Endothelial cell of umbilical vein (primary cell): ENCODE measurements around the gene OR2F1. TPM values are rescaled to one million over a fixed set of nuclear protein-coding genes. Genes with fewer than 3 reads are reported as not detected.

Experiments
- BruUV-seq: library from RNA; stranded (reverse); fragments of 400-500 nt; replicated peaks from 2 replicates; lab custom pipeline; 2021; lab: Mats Ljungman, UMichigan
- CTCF ChIA-PET: fragments of 300-600, 350-600 bp; sonication (Branson Sonifier 250); formaldehyde crosslinking; loops from one replicate; lab custom pipeline; 2021; ENCODE audit warnings: antibody characterized with exemption, inconsistent platforms; lab: Charles Lee
- POLR2A ChIA-PET: fragments of 300-600, 350-600 bp; sonication (Branson Sonifier 250); formaldehyde crosslinking; loops from one replicate; lab custom pipeline; 2021; ENCODE audit warnings: antibody characterized with exemption, inconsistent platforms; lab: Charles Lee
- DNase-seq: peaks from one replicate; pipeline ENCODE4 v3.0.0-alpha.2; 2011; ENCODE audit warnings: low read depth, low spot score
- FAIRE-seq: peaks from 2 replicates; lab custom pipeline; 2011; peaks lifted over from hg19 to GRCh38; lab: Jason Lieb, UNC
- H2AFZ ChIP-seq: 2 replicates; pipeline ENCODE4 v1.6.0; 2012; ENCODE audit warnings: low read depth, low read length, control low read depth, inconsistent platforms
- H3K27ac ChIP-seq: 2 replicates; pipeline ENCODE4 v1.5.1; 2011; ENCODE audit warnings: low read depth, mild to moderate bottlenecking, control low read depth, low read length, moderate library complexity; ENCODE audit not compliant: insufficient read depth
- H3K27me3 ChIP-seq, 2 experiments: 2 replicates each; pipeline versions ENCODE4 v1.6.0 to v1.6.1; 2011; ENCODE audit warnings: low read length in 2 of 2, mixed read lengths in 1 of 2; ENCODE audit not compliant: control insufficient read depth in 2 of 2, insufficient read depth in 2 of 2
- H3K36me3 ChIP-seq, 2 experiments: 2 replicates in 1 of 2; 3 replicates in 1 of 2; pipeline ENCODE4 v1.5.1; 2011; ENCODE audit warnings: low read length in 2 of 2, mild to moderate bottlenecking in 1 of 2, moderate library complexity in 1 of 2; ENCODE audit not compliant: control insufficient read depth in 2 of 2, insufficient read depth in 2 of 2; ENCODE audit errors: extremely low read depth in 1 of 2
- H3K4me1 ChIP-seq: 3 replicates; pipeline ENCODE4 v1.5.1; 2011; ENCODE audit warnings: mild to moderate bottlenecking, low read length; ENCODE audit not compliant: control insufficient read depth, insufficient read depth; ENCODE audit errors: extremely low read depth
- H3K4me2 ChIP-seq: 2 replicates; pipeline ENCODE4 v1.6.1; 2011; ENCODE audit warnings: low read length, control low read depth, mixed read lengths; ENCODE audit not compliant: insufficient read depth
- H3K4me3 ChIP-seq, 3 experiments: fragments of 200-600 bp in 1 of 3; sonication (generic), shearing (Covaris generic) in 1 of 3; replicated peaks in 1 of 3; 2 replicates each; pipeline ENCODE4 v1.5.1; 2011 to 2016; ENCODE audit warnings: control low read depth in 3 of 3, low read length in 3 of 3, mild to moderate bottlenecking in 2 of 3, inconsistent platforms in 1 of 3, low read depth in 1 of 3, moderate library complexity in 1 of 3; ENCODE audit not compliant: insufficient read depth in 1 of 3
- H3K79me2 ChIP-seq: 2 replicates; pipeline ENCODE4 v1.6.0; 2012; ENCODE audit warnings: low read length, inconsistent platforms; ENCODE audit not compliant: control insufficient read depth, insufficient read depth
- H3K9ac ChIP-seq: replicated peaks from 2 replicates; pipeline ENCODE3; 2011; ENCODE audit warnings: low read length, control low read depth; ENCODE audit not compliant: insufficient read depth; ENCODE audit errors: extremely low read depth
- H3K9me1 ChIP-seq: replicated peaks from 3 replicates; pipeline ENCODE4 v1.6.0; 2011; ENCODE audit warnings: mild to moderate bottlenecking, low read length; ENCODE audit not compliant: control insufficient read depth, insufficient read depth; ENCODE audit errors: extremely low read depth
- H3K9me3 ChIP-seq: replicated peaks from 2 replicates; pipeline ENCODE4 v1.5.1; 2012; ENCODE audit warnings: low read length, inconsistent platforms; ENCODE audit not compliant: control insufficient read depth, insufficient read depth
- H4K20me1 ChIP-seq: replicated peaks from 2 replicates; pipeline ENCODE3; 2011; ENCODE audit warnings: mild to moderate bottlenecking, low read length; ENCODE audit not compliant: control insufficient read depth, insufficient read depth; ENCODE audit errors: extremely low read depth
- EZH2 ChIP-seq: IDR thresholded peaks from 2 replicates; pipeline ENCODE4 v1.6.1; 2012; ENCODE audit warnings: borderline replicate concordance, low read depth, mild to moderate bottlenecking, moderate library complexity, low read length, inconsistent platforms; ENCODE audit not compliant: severe bottlenecking
- FOS ChIP-seq: IDR thresholded peaks from 2 replicates; pipeline ENCODE4 v1.6.1; 2011; ENCODE audit warnings: mild to moderate bottlenecking, low read length, moderate library complexity, borderline replicate concordance; ENCODE audit not compliant: insufficient read depth
- GATA2 ChIP-seq: IDR thresholded peaks from 2 replicates; pipeline ENCODE4 v1.7.0; 2011; ENCODE audit warnings: low read depth, mild to moderate bottlenecking, moderate library complexity, mixed read lengths, low read length; ENCODE audit not compliant: insufficient read length, insufficient read depth
- JUN ChIP-seq: IDR thresholded peaks from 2 replicates; pipeline ENCODE4 v1.6.1; 2011; ENCODE audit warnings: borderline replicate concordance, low read depth; ENCODE audit not compliant: insufficient read length, insufficient read depth
- MAX ChIP-seq: IDR thresholded peaks from 2 replicates; pipeline ENCODE4 v1.6.1; 2011; ENCODE audit not compliant: insufficient read depth, insufficient read length
- MYC ChIP-seq: IDR thresholded peaks from one replicate; pipeline ENCODE4 v1.6.1; 2011; ENCODE audit warnings: mild to moderate bottlenecking, low read depth, low read length
- POLR2AphosphoS5 ChIP-seq: IDR thresholded peaks from 2 replicates; pipeline ENCODE4 v1.6.1; 2012; ENCODE audit warnings: low read depth, mild to moderate bottlenecking, control low read depth, low read length, moderate library complexity; ENCODE audit not compliant: insufficient read depth
- dilution Hi-C: fragments of 300-500 bp; cut with MboI; formaldehyde crosslinking; loops from one replicate; pipeline ENCODE4 v1.15.0; 2019; ENCODE audit warnings: low sequenced_read_pairs; ENCODE audit not compliant: extremely low pct_ligation_motif_present
- intact Hi-C: fragments of 100-400 bp; cut with micrococcal nuclease; formaldehyde crosslinking; loops from one replicate; pipeline ENCODE4 v1.10.0; 2022
- polyA plus RNA-seq, 4 experiments: library from polyadenylated mRNA; depleted of rRNA in 3 of 4; stranded (reverse) in 3 of 4; unstranded in 1 of 4; fragments of >200 nt; gene quantifications; 2 replicates each; pipeline versions ENCODE4 v1.2.1 to v1.2.3, GENCODE V29; 2011 to 2012; ENCODE audit warnings: missing spikeins in 1 of 4
- total RNA-seq: library from RNA; stranded (reverse); gene quantifications from 2 replicates; pipeline ENCODE4 v1.2.3, GENCODE V29; 2021
- TF ChIP-seq, protein P1 (sequence below), 2 donors: IDR thresholded peaks; 1 replicate in 1 of 2; 2 replicates in 1 of 2; pipeline ENCODE4 v1.5.1; 2011; ENCODE audit warnings: low read length in 2 of 2, mild to moderate bottlenecking in 2 of 2, moderate library complexity in 2 of 2, control low read depth in 1 of 2, inconsistent platforms in 1 of 2, low read depth in 1 of 2; ENCODE audit not compliant: insufficient read depth in 1 of 2; ENCODE audit errors: extremely low read depth in 1 of 2

OR2F1 gene
- total and polyA plus RNA-seq, 2 donors (not counting 3 experiments of a cell fraction or from before 2014, with no cell fraction given), result not detected

GRCh38 chr7:143938379-143939243, 16.0 kb upstream of the OR2F1 start:
- H3K4me1 ChIP-seq, result no peaks in the 10 kb centered on the region
- no peaks in the 10 kb centered on the region for H3K36me3 ChIP-seq
- H3K9me1 ChIP-seq, result no peaks in the 10 kb centered on the region
- no peaks in the 10 kb centered on the region for H3K79me2 ChIP-seq
- no peak overlapping the region for H3K4me2 ChIP-seq
- no peaks in the 10 kb centered on the region for H4K20me1 ChIP-seq
- no peaks in the 10 kb centered on the region for H3K9me3 ChIP-seq
- no TSS peak for BruUV-seq
- no peak for TF ChIP-seq FOS
- no peak for TF ChIP-seq MYC
- TF ChIP-seq GATA2, result no peak
- TF ChIP-seq EZH2, result no peak
- no peak for TF ChIP-seq MAX
- no peak for TF ChIP-seq POLR2AphosphoS5
- DNase-seq, result no peak
- CTCF ChIA-PET, result no interaction called here
- H2AFZ ChIP-seq, result no peak overlapping the region
- no peak overlapping the region for H3K4me3 ChIP-seq
- intact Hi-C loops (no loop called here), dilution Hi-C loops (no loop called here)
- H3K27me3 ChIP-seq, result no peaks in the 10 kb centered on the region
- no peak overlapping the region for H3K9ac ChIP-seq
- no peak overlapping the region for H3K27ac ChIP-seq
- POLR2A ChIA-PET, result no interaction called here
- no peak for FAIRE-seq

DNA sequence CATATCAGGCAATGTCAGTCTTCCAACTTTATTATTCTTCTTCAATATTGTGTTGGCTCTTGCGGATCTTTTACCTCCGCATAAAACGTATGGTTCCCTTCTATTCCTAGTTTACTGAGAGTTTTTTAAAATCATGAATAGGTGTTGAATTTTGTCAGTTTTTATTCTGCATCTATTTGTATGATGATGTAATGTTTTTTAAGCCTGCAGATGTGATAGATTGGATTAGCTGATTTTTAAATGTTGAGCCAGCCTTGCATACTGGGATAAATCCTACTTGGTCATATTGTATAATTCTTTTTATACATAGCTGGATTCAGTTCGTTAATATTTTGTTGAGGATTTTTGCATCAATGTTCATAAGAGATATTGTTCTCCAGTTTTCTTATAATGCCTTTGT, 9.2 kb upstream of the OR2F1 start:
- H2AFZ ChIP-seq, result no peak overlapping the region
- no peak for FAIRE-seq
- no peaks in the 10 kb centered on the region for H3K9me3 ChIP-seq
- intact Hi-C loops (no loop called here), dilution Hi-C loops (no loop called here)
- no peaks in the 10 kb centered on the region for H3K4me1 ChIP-seq
- no peak overlapping the region for H3K27ac ChIP-seq
- TF ChIP-seq, protein P1, sequence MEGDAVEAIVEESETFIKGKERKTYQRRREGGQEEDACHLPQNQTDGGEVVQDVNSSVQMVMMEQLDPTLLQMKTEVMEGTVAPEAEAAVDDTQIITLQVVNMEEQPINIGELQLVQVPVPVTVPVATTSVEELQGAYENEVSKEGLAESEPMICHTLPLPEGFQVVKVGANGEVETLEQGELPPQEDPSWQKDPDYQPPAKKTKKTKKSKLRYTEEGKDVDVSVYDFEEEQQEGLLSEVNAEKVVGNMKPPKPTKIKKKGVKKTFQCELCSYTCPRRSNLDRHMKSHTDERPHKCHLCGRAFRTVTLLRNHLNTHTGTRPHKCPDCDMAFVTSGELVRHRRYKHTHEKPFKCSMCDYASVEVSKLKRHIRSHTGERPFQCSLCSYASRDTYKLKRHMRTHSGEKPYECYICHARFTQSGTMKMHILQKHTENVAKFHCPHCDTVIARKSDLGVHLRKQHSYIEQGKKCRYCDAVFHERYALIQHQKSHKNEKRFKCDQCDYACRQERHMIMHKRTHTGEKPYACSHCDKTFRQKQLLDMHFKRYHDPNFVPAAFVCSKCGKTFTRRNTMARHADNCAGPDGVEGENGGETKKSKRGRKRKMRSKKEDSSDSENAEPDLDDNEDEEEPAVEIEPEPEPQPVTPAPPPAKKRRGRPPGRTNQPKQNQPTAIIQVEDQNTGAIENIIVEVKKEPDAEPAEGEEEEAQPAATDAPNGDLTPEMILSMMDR (IDR thresholded peaks at IDR 0.05; ENCODE audit: extremely low read depth in 1 of 2, insufficient read depth in 1 of 2, low read depth in 1 of 2, low read length in 2 of 2), result no peak
- TF ChIP-seq JUN, result no peak
- H3K9ac ChIP-seq, result no peak overlapping the region
- POLR2A ChIA-PET, result no interaction called here
- H4K20me1 ChIP-seq, result no peaks in the 10 kb centered on the region
- BruUV-seq, result no TSS peak
- H3K36me3 ChIP-seq, result no peaks in the 10 kb centered on the region
- CTCF ChIA-PET, result no interaction called here
- H3K27me3 ChIP-seq, result peaks cover 0 to 2% of the 10 kb centered on the region in 2 experiments
- H3K4me3 ChIP-seq, result no peak overlapping the region
- H3K79me2 ChIP-seq, result no peaks in the 10 kb centered on the region
- H3K4me2 ChIP-seq, result no peak overlapping the region
- no peak for DNase-seq
- no peaks in the 10 kb centered on the region for H3K9me1 ChIP-seq
